GM12878 (cell line): ENCODE data around the gene ADCK1.

Source experiments
- MXI1 ChIP-seq: fragments of 150-350 bp; IDR thresholded peaks from 2 replicates; pipeline ENCODE4 v1.6.1; 2011; ENCODE audit warnings: low read depth, mild to moderate bottlenecking, inconsistent platforms, low read length, improper control_type of control experiment
- NFIC ChIP-seq: IDR thresholded peaks from 2 replicates; pipeline ENCODE4 v1.6.1; 2012; ENCODE audit warnings: low read depth, mild to moderate bottlenecking, inconsistent platforms, low read length, moderate library complexity
- ZSCAN29 ChIP-seq: fragments of 450-650 bp; IDR thresholded peaks from 2 replicates; pipeline ENCODE4 v1.6.1; 2017; ENCODE audit warnings: mild to moderate bottlenecking, moderate library complexity

GRCh38 chr14:77859934-77860570, 60.1 kb downstream of the ADCK1 start:
- TF ChIP-seq ZSCAN29 (no peak), NFIC (no peak), MXI1 (no peak)
